Ammon's horn (tissue), 1 donor: ENCODE data around the gene NOD1.
"Not testable (repeated sequence)": the region's sequence is repeated elsewhere in the genome, so short reads cannot be mapped to it uniquely, and the experiment has no call there.

ENCODE experiments used
- DNase-seq: peaks from one replicate; pipeline ENCODE4 v3.0.0-alpha.2; 2016; ENCODE audit warnings: low spot score

NOD1 gene

DNA sequence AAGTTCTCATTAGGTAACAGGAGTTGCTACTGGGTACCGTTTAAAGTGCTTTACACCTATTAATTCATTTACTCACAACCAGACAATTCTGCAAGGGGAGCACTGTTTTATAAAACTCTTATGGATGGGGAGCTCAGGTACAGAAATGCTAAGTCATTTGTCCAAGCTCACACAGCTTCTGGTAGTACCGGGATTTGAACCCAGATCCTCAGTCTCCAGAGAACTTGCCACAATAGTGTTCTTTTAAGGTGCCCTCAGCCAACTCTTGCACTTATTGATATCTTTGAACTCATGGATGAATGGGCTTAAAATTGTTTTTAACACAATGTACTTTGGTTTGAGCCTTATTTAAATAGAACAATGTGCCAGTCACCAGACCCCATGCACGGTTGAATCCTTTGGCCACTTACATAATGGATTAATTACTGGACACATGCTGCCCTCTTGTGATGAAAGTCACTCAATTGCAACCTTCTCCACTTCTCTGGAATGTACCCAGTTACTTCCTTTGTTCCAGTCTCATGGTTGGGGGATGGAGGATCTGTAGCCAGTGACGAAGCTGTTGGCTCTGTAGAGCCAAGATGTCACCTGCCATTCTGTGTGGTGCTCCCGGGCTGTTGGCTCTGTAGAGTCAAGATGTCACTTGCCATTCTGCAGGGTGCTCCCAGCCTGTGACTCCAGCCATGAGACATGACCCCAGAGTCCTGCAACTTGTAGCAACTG lies 65.6 kb downstream of the NOD1 start:
- peak; percentile 78 for DNase-seq

DNA sequence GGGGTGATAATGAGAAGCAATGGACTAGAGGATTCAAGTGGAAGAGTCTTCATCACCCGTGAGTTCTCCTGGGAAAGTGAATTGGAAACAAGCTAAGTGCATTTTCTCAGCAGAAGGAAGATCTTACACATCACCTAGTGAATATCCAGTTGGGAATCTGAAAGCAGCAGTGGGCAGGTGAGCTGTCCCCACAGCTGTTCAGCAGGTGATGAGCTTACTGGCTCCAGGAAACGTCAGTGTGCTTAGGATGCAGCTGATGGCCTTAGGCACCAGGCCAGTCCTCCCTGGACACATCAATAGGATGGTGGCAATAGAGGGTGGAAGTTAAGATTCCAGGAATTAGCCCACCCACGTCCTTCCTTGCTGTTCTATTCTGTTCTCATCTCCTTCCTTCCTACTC lies 66.7 kb downstream of the NOD1 start:
- DNase-seq = no peak

DNA sequence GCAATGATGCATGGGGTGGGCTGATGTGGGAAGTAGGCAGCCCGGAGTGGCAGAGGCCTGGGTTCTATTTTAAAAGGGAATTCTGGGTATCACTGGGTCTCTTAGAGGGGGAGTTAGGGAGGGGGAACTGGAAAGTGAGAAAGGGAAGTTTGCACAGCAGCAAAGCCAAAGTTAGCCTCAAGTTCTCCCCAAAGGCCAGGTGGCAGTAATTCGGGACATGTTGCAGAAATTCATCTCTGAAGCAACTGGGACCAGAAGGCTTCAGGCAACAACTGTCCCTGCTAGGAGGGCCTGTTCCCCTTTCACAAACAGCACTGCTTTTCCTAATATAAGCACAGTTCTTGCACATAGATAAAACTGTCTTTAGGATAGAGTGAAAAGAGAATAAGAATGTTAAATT lies 67.4 kb downstream of the NOD1 start:
- peak; percentile 69 for DNase-seq

DNA sequence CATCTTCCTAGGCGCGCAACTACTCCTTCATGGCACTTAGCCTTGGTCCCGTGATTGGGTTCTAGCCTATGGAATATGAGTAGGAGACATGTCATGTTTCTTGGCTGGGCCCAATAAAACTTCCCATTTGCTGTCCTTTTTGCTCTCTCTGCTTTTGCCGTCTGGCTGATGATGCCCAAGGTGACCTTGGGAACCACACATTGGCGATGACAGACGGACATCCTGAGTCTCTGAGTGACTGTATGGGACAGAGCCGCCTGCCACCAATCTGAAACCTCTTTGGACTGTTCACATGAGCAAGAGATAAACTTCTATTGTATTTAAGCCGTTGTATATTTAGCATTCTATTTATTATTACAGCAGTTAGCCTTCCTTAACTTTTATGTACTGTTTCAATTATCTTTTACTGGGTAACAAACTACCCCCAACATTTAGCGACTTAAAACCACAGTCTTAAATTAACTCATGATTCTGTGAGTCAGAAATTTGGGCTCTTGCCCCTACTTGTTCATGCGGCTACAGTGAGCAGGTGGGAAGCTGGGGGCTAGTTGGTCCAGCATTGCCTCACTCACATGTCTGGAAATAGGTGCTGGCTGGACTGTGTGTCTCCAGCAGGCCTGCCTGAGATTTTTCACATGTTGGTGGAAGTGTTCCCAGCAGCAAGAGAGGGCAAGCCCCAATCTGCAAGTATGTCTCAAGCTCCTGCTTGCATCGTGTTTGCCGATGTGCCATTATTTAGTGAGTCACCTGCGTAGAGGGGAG lies 71.7 kb downstream of the NOD1 start:
- DNase-seq = no peak

DNA sequence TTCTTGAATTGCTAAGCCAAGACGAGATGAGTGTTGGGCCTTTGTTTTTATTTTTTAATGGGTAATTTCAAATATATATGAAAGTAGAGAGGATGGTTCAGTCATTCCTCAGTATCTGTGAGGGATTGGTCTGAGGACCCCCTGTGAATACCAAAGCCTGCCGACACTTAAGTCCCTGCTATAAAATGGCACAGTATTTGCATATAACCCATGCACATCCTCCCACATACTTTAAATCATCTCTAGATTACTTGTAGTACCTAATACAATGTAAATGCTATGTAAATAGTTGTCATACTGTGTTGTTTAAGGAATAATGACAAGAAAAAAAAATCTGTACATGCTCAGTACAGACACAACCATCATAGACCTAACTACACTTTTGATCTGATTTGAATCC lies 73.4 kb downstream of the NOD1 start:
- DNase-seq = no peak

DNA sequence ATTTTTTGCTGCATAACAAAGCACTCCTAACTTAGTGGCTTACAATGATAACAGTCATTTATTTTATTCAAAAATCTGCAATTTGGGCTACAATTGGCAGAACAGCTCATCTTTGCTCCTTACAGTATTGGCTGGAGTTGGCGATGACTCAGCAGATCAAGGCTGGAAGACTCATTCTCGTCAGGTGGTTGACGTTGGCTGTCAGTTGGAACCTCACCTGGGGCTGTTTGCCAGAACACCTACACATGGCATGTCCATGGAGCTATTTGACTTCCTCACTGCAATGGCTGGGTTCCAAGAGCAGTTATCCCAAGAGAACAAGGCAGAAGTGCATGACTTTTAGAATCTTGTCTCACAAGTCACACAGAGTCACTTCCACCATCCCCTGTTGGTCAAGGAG lies 75.1 kb downstream of the NOD1 start:
- no peak for DNase-seq

DNA sequence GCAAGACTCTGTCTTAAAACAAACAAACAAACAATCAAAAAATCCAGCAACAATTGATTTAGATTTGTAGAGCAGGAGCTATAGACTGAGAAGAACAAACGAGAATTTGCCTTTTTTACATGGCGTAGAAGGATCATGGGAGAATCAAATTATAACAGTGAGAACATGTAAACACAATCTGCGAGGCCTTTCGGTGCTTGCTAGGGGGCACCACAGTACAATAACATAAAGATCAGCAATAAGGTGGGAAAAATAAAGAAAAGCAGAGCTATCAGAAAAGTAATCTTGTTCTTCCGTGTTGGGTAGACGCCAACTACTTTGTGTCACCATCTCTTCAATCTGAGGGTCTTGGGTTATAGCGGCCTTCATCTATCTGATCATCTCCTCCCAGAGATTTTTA lies 82.2 kb downstream of the NOD1 start:
- no peak for DNase-seq

DNA sequence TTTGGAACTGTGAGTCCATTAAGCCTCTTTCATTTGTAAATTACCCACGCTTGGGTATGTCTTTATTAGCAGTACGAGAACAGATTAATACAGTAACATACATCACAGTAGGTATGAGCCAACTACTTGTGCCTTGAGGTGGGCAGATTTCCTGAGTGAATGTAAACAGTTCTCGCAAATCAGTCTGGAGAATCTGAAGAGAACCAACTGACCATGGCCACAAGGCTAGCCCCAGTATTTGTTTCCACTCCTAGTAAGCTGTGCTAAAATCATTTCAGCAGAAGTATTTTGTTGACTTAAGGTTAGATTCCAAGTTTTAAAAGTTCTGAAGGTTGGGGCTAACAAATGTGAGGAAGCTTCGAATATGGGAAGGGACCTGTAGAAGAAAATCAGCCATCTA lies 82.9 kb downstream of the NOD1 start:
- no peak for DNase-seq

DNA sequence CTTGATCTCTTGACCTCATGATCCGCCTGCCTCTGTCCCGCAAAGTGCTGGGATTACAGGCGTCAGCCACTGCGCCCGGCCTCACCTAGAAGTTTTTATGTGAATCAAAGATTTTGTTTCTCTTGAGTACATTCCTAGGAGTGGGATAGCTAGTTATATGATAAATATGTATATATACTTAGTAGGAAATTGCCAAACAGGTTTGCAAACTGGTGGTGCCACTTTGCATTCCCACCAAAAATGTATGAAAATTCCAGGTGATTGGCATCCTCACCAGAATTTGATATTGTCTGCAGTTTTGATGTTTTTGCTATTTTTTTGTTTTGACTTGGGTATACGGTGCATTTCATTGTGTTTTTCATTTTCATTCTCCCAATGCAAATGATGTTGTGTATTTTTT lies 86.8 kb downstream of the NOD1 start:
- DNase-seq = no peak

DNA sequence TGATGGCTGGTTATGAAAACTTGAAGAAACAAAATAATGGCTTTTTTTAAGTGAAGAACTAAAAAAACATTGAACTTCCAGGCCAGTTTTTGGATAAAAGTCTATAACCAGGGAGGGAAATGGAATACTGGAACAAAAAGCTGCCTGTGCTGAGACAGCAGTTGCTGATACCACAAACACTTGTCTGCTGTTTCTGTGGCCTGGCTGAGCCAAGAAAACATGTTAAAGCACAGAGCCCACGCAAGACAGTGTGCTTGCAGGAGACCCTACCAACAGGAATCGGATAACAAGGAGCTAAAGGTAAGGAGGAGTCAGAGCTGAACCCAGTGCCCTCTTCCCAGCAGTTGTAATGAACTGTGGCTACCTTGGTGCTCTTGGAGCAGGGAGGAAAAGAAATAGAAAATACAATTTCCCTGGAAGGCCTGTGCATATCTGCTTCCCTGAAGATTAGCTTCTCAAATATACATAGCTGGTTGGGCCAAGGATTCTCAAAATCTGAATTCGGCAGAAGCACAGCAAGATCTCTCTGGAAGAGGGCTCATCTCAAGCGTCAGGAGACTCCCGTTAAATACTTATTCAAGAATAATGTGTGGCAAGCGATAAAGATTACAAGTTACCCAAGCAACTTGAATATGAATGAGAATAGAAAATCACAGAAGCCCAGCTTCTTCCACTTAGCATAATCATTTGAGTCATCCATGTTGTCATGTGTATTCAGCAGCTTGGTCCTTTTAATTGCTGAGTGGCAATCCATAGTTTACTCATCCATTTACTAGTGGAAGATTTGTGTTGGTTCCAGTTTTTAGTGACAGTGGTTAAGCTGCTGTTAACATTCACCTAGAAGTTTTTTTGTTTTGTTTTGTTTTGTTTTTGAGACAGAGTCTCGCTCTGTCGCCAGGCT lies 87.6 kb downstream of the NOD1 start:
- DNase-seq = no peak

DNA sequence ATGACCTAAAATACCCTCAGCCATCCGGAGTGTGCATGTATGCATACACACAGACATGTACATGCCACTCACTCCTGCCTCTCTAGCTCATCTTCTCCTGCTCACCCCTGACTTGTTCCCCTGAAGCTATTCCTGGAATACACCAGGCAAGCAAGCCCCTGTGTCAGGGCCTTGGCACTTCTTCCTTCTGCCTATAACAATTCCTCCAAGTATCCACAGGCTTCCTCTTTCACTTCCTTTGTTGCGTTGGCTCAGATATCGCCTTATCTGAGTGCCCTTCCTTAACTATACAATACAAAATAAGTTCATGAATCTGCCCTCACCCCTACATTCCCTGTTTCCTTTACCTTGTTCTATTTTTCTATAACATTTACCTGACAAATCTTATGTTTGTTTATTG lies 88.8 kb downstream of the NOD1 start:
- DNase-seq = peak; percentile 35

DNA sequence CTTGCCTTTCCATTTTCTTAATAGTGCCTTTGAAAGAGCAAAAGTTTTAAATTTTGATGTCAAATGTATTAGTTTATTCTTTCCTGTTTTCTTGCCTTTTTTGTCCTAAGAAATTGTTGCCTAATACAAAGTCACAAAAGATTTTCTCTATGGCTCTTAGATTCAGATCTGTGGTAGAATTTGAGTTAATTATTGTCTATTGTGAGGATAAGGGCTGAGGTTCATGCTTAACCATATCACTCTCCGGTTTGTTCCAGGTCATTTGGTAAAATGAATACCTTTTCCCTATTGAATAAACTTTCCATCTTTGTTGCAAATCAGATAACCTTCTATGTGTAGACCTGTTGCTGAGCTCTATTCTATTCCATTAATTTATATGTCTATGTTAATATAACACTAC lies 96.0 kb downstream of the NOD1 start:
- DNase-seq = no peak

DNA sequence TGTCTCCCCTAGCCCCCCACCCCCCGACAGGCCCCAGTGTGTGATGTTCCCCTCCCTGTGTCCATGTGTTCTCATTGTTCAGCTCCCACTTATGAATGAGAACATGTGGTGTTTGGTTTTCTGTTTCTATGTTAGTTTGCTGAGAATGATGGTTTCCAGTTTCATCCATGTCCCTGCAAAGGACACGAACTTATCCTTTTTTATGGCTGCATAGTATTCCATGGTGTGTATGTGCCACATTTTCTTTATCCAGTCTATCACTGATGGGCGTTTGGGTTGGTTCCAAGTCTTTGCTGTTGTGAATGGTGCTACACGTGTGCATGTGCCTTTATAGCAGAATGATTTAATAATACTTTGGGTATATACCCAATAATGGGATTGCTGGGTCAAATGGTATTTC lies 97.8 kb downstream of the NOD1 start:
- not testable (repeated sequence) for DNase-seq

DNA sequence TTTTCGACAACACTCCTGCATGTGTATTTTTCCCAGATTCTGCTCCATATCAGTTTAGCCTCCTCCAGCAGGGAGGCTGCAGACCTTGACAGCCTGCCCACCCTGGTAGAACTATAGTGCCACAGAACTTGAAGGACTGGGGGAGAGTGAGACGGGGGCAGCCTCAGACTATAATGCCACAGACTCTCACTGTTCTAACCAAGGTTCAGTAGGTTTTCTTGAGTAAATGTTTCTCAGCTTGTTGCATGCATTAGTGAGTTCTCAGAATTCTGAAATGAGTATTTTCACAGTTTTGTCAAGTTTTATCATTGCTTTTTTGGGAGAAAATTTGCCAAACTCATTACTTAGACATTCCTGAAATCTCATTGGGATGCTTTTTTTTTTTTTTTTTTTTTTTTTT lies 98.3 kb downstream of the NOD1 start:
- no peak for DNase-seq

DNA sequence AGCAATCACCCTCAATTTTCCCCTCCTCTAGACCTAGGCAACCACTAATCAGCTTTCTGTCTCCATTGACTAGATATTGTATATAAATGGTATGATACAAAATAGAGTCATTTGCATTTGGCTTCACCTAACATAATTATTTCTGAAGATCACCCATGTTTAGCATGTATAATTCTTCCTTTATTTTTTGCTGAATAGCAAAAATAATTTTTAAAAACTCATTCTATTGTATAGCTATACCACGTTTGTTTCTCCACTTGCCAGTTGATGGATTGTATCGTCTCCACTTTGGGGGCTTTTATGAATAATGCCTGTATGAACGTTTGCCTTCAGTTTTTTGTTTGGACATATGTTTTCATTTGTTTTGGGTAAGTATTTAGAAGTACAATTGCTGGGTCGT lies 98.8 kb downstream of the NOD1 start:
- no peak for DNase-seq

DNA sequence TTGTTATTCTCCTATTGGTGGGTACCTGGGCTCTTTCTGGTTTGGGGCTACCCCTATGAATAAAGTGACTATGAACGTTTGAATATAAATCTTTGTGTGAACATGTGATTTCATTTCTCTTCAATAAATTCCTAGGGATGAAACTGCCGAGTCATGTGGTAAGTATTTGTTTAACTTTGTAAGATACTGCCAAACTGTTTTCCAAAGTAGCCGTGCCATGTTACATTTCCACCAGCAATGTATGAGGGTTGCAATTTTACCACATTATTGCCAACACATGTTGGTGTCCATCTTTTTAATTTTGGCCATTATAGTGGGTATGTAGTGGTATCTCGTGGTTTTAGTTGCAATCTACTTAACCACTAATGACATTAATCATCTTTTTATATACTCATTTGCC lies 99.5 kb downstream of the NOD1 start:
- DNase-seq = no peak

DNA sequence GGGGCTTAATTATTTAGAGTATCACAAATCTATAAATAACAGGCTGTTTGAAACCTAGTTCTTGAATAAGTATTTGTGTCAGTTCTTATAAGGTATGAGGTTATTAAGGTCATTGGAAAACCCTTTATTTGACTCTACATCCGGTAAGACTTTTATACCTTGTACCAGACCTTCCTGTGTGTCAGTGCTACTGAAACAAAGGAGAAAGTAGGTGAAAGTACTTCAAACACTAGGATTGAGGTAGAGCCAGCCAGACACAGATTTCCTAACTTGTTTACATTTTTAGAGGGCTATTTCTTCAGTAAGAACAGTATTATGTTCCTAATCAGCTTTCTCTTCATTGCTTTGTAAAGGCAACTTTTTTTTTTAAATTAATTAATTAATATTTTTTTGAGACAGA lies 100.3 kb downstream of the NOD1 start:
- no peak for DNase-seq
